ENCODE measurements around the gene ST6GAL2. TPM values are rescaled to one million over a fixed set of nuclear protein-coding genes. Genes with fewer than 3 reads are reported as not detected.

The ST6GAL2 gene
- total RNA-seq, 2 experiments from 2014 or later = not detected

GRCh38 chr2:106781196-106781595 lies 104.8 kb downstream of the ST6GAL2 start:
- Mint-ChIP-seq H3K4me1 (ENCODE audit: low read depth) (no peaks in the 10 kb centered on the region), H3K9me3 (no peaks in the 10 kb centered on the region), H3K27me3 (peaks cover 2% of the 10 kb centered on the region), H3K36me3 (ENCODE audit: low read depth) (no peaks in the 10 kb centered on the region), H3K4me3 (no peak overlapping the region), H3K27ac (no peak overlapping the region)
- ATAC-seq (no peak), DNase-seq (no peak)
- TF ChIP-seq, protein P1, sequence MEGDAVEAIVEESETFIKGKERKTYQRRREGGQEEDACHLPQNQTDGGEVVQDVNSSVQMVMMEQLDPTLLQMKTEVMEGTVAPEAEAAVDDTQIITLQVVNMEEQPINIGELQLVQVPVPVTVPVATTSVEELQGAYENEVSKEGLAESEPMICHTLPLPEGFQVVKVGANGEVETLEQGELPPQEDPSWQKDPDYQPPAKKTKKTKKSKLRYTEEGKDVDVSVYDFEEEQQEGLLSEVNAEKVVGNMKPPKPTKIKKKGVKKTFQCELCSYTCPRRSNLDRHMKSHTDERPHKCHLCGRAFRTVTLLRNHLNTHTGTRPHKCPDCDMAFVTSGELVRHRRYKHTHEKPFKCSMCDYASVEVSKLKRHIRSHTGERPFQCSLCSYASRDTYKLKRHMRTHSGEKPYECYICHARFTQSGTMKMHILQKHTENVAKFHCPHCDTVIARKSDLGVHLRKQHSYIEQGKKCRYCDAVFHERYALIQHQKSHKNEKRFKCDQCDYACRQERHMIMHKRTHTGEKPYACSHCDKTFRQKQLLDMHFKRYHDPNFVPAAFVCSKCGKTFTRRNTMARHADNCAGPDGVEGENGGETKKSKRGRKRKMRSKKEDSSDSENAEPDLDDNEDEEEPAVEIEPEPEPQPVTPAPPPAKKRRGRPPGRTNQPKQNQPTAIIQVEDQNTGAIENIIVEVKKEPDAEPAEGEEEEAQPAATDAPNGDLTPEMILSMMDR (IDR thresholded peaks at IDR 0.05) = no peak
- ChIA-PET CTCF (no interaction called here), POLR2A (no interaction called here)
- intact Hi-C loops (cut with micrococcal nuclease) = no loop called here

DNA sequence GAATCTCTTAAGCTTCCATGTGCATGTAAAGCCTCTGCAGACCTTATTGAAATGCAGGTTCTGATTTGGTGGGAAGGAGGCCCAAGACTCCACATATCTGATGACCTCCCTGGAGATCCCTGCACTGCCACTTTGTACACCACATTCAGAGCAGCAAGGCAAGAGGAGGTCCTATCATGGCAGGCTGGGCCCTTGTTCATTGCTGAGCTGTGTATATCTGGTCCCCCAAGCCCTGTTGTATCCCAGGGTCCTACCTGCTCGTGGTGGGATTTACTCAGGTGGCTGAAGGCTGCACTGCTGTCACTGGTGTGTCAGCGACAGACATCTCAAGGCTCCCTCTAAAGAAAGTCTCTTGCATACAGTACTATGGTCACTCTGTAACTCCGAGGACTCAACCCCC lies 114.2 kb downstream of the ST6GAL2 start:
- Mint-ChIP-seq H3K4me3 (no peak overlapping the region), H3K36me3 (ENCODE audit: low read depth) (no peaks in the 10 kb centered on the region), H3K9me3 (no peaks in the 10 kb centered on the region), H3K4me1 (ENCODE audit: low read depth) (no peaks in the 10 kb centered on the region), H3K27ac (no peak overlapping the region), H3K27me3 (peaks cover 6% of the 10 kb centered on the region)
- ChIA-PET CTCF (no interaction called here), POLR2A (no interaction called here)
- intact Hi-C loops (cut with micrococcal nuclease) = no loop called here
- DNase-seq (no peak), ATAC-seq (no peak)
- TF ChIP-seq, protein P1 (IDR thresholded peaks at IDR 0.05) = no peak

DNA sequence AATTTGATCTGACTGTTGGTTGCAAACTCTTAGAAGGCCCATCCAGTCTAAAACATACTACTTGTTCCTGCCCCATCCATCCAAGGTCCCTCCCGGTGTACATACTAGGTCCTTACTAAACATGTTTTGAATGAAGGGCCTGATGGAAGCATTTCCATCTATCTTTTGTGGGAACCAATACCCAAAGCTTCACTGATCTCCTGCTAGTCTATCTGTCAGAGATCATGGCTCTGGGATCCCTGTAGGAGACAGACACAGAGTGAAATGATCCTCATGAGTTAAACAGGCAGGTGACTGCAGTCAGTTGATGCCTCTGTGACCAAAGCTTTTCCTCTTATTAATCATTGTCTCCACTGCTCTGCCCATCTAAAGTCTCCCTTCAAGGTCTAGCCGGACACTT lies 115.0 kb downstream of the ST6GAL2 start:
- no peaks in the 10 kb centered on the region for H3K9me3 Mint-ChIP-seq
- intact Hi-C loops (cut with micrococcal nuclease) = no loop called here
- no peak for ATAC-seq
- TF ChIP-seq, protein P1 (IDR thresholded peaks at IDR 0.05) = no peak
- ChIA-PET POLR2A (no interaction called here), CTCF (no interaction called here)
- H3K36me3 Mint-ChIP-seq (ENCODE audit: low read depth) = no peaks in the 10 kb centered on the region
- H3K27me3 Mint-ChIP-seq = peaks cover 6% of the 10 kb centered on the region
- no peak for DNase-seq
- H3K4me3 Mint-ChIP-seq = no peak overlapping the region
- no peak overlapping the region for H3K27ac Mint-ChIP-seq
- H3K4me1 Mint-ChIP-seq (ENCODE audit: low read depth) = no peaks in the 10 kb centered on the region

GRCh38 chr2:106764614-106765013 lies 121.4 kb downstream of the ST6GAL2 start:
- Mint-ChIP-seq H3K27me3 (peaks cover 3% of the 10 kb centered on the region), H3K36me3 (ENCODE audit: low read depth) (no peaks in the 10 kb centered on the region), H3K9me3 (no peaks in the 10 kb centered on the region), H3K4me3 (no peak overlapping the region), H3K27ac (no peak overlapping the region), H3K4me1 (ENCODE audit: low read depth) (no peaks in the 10 kb centered on the region)
- TF ChIP-seq, protein P1 (IDR thresholded peaks at IDR 0.05) = no peak
- ChIA-PET CTCF (no interaction called here), POLR2A (no interaction called here)
- ATAC-seq (no peak), DNase-seq (no peak)
- intact Hi-C loops (cut with micrococcal nuclease) = no loop called here

DNA sequence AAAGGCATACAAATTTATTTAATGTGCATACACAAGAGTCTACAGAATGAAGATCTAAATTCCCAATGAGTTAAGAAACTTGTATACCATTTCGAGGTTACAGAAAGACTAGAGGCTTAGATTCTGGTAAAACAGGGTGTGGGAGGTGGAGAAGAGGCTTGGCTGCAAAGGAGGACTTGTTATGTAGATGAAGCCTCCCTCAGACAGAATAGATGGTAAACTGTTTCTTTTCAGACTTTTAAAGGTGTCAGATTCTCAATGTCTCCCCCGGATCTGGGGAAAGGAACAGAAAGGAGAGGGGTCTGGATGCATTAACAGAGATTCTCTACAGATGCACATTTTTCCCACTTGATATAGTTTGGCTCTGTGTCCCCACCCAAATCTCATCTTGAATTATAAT lies 126.0 kb downstream of the ST6GAL2 start:
- TF ChIP-seq, protein P1 (IDR thresholded peaks at IDR 0.05) = no peak

More for the DNA sequence above, 126.0 kb downstream of the ST6GAL2 start:
- Mint-ChIP-seq H3K27me3 (peaks cover 3% of the 10 kb centered on the region), H3K9me3 (no peaks in the 10 kb centered on the region), H3K4me3 (no peak overlapping the region), H3K36me3 (ENCODE audit: low read depth) (no peaks in the 10 kb centered on the region), H3K27ac (no peak overlapping the region), H3K4me1 (ENCODE audit: low read depth) (no peaks in the 10 kb centered on the region)
- POLR2A ChIA-PET = no interaction called here
- DNase-seq = no peak
- intact Hi-C loops (cut with micrococcal nuclease) = no loop called here
- CTCF ChIA-PET = no interaction called here
- ATAC-seq = no peak
